HG02678 (cell line): Measurements from ENCODE around the gene KLF17.

Experiments
- ATAC-seq: cut with Tn5 transposase; IDR thresholded peaks from one replicate; pipeline ENCODE4 v1.9.1; 2021; ENCODE audit warnings: mild to moderate bottlenecking, moderate library complexity; ENCODE audit not compliant: unreplicated experiment

KLF17 gene

DNA sequence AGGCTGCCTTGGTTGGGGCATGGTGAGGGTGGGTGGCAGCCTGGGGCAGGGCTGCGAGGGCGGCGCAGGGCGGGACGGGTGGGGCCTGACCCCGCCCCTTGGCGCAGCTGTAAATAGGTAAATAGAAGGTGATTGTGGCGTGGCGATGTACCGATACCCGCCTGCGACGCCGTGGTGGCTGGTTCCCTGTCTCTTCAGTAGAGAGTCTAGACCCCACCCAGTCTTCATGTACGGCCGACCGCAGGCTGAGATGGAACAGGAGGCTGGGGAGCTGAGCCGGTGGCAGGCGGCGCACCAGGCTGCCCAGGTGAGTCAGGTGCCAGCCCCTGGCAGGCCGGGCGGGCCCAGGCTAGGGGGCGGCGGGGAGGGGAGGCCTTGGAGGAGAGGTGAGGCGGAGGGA is at the start of gene KLF17:
Gene KLF17 (plus strand): TSS at position 140 of the 400 bp plus-strand sequence. CDS start 87 bp downstream, at position 227.
- no peak for ATAC-seq

DNA sequence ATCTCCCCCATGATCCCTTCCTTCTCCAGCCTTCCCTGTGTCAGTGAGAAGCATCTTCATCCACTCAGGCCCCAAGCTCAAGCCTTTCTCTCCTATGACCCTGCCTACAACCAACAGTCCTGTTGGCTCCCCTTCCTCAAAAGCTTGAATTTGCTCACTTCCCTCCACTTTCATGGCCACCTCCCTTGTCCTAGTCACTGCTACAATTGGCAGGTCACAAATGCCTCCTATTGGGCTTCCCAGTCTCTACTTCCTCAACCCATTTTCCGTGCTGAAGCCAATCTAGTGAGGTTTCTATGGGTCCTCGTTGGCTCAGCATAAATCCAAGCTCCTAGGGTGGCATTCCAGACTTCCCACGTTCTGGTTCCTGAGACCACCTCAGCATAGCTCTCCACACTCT is 47.2 kb upstream of the KLF17 start:
- no peak for ATAC-seq

DNA sequence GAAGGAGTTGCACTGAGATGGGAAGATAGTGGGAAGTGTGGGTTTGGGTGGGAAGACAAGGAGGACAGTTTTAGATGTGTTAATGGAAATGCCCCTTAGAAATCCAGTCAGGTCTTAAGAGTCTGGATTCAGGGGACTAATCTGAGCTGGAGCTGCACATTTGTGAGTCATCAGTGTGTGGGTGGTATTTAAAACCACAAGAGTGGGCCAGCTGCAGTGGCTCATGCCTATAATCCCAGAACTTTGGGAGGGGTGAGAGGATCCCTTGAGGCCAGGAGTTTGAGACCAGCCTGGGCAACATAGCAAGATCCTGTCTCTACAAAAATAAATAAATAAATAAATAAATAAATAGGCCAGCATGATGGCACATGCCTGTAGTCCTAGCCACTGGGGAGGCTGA is 46.4 kb upstream of the KLF17 start:
- no peak for ATAC-seq

GRCh38 chr1:44072821-44073220 is 45.8 kb upstream of the KLF17 start:
- no peak for ATAC-seq

DNA sequence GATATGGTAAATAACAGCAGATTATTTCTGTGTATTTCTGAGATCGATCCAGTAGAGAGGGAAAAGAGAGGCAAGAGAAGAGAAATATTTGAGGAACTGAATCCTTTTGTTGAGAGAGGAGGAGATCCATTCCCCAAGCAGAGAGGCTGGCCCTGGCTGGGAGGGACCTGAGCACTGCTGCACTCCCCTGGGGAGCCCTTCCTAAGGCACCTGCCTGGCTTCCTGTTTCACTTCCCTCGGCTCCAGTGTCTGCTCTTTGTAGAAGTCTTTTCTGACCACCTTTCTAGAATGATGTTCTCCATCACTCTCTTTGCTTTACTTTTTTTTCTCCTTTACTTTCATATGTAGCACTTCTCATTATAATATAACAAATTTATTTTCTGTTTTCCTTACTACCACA is 45.1 kb upstream of the KLF17 start:
- ATAC-seq: no peak

- ATAC-seq: no peak
Measured at GRCh38 chr1:44074415-44074814, 44.2 kb upstream of the KLF17 start.

DNA sequence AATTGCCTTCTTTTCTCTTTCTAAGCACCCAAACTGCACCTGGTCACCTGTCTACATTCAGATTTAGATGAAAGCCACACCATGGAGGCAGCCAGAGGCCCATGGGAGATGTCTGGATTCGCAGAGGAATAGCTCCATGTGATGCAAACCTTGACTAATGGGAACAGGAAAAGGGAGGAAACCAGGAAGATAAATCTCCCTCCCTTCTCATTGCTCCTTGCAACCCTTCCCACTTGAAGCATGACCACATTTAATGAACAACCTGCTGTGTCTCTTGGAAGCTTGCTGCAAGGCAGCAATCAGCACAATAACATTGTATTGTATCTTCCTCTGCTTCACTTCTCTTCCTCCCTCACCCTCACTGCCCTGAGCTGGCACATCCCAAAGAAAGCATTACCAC is 42.6 kb upstream of the KLF17 start:
- no peak for ATAC-seq

- ATAC-seq: no peak
Measured at GRCh38 chr1:44077421-44077820, 41.2 kb upstream of the KLF17 start.

- no peak for ATAC-seq
Measured at GRCh38 chr1:44078104-44078503, 40.5 kb upstream of the KLF17 start.

- no peak for ATAC-seq
Measured at GRCh38 chr1:44079566-44079965, 39.1 kb upstream of the KLF17 start.

DNA sequence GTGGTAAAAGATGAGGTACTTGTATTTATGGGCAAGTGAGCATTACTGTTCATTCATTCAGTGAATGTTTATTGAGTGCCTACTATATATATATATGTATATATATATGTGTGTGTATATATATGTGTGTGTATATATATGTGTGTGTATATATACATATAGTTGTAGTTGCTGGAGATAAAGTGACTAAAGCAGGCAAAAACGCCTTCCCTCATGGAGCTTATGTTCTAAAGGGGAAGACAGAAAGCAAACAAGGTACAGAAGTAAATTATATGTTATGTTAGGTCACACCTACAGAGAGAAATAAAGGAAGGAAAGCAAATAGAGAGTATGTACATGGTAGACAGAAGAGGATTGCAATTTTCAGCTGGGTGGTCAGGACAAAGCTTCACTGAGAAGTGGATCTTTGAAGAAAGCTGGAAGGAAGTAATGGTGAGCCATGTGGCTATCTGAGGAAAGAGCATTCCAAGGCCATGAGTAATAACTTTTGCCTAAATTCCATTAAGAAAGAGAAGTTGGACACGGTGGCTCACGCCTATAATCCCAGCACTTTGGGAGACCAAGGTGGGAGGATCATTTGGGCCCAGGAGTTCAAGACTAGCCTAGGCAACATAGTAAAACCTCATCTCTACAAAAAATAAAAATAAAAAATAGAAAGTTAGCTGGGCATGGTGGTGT is 33.5 kb upstream of the KLF17 start:
- ATAC-seq: no peak

DNA sequence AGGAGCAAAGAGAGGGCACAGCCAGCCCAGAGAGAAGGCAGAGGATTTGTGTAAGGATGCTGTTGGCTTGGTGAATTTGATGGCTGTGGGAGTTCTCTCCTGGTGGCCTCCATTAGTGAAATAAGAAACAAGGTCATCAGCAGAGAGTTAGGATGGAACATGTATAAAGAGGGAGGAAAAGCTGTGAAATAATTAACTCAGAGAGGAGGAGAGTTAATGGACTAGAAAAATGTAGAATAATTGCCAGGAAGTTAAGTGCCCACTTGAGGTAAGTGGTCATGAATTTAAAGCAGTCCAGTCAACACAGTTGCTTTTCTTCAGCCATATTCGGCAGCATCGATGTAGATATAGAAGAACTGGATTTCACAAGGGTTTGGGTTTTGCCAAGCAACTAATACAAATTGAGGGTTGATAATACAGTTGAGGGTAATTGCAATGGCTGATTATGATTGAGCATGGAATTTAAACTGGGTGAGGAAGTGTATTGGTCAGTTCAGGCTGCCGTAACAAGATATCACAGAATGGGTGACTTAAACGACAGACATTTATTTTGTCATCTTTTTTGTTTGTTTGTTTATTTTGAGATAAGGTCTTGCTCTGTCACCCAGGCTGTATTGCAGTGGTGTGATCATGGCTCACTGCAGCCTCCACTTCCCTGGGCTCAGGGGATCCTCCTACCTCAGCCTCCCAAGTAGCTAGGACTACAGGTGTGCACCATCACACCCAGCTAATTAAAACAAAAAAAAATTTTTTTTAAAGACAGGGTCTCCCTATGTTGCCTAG is 31.7 kb upstream of the KLF17 start:
- ATAC-seq: no peak

GRCh38 chr1:44089371-44090048 is 29.1 kb upstream of the KLF17 start:
- ATAC-seq: no peak

DNA sequence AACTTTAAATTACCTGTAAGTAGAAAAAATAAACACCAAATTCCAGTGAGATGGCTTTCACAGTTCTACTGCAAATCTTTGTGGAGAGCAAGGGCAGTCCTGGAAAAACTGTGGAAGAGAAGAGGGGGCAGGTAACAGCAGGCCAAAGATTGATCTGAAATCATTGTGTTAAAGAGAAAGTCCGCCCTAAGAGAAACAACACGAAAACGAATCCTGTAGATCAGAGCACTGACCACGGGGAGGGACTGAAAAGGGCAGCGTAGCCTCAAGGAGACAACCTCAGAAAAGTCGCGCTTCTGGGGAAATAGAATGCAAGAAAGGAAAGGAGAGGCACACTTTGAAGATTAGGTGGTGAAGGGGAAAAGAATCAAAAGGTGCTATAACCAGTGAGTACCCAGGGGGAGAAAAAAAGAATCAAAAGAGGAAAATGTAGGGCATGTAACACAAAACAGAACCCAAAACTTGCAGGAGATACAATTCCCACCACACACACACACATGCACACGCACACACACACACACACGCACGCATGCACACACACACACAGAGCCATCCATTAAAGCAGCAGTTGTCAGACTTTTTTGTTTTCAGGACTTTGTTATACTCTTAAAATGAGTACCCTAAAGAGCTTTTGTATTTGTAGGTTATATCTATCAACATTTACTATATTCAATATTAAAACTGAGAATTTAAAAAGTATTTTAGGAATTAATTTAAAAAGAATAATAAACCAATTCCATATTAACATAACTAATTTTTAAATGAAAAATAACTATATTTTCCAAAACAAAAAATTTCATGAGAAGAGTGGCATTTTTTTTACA is 28.0 kb upstream of the KLF17 start:
- no peak for ATAC-seq

DNA sequence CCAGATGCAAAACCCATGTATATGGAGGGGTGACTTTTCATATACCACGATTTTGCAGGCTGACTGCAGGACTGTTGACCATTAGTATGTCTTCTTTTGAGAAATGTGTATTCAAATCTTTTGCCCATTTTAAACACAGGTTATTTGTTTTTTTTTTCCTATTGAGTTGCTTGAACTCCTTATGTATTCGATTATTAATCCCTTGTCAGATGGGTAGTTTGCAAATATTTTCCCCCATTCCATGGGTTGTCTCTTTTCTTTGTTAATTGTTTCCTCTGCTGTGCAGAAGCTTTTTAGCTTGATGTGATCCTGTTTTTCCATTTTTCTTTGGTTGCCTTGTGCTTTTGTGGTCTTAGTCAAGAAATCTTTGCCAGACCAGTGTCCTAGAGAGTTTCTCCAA is 24.6 kb upstream of the KLF17 start:
- ATAC-seq: no peak

DNA sequence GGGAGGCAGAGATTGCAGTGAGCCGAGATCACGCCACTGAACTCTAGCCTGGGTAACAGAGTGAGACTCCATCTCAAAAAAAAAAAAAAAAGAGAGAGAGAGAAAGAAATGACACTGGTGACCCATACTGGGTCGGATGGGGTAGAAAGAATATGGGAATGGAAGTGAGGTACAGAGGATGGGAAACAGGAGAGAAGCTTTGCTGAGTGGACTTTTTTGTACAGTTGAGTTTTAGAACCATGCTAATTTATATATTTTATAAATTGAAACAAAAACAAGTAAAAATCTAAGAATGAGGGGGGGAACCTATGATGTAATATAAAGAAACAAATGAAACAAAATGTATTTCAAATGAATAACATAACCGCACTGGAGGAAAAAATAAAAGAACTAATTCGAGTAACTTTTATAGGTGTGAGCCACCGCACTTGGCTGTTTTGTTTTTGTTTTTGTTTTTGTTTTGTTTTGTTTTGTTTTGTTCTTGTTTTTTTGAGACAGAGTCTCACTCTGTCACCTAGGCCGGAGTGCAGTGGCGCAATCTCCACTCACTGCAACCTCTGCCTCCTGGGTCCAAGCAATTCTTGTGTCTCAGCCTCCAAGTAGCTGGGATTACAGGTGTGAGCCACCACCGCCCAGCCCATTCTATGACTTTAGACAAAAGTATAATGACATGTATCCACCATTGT is 18.3 kb upstream of the KLF17 start:
- no peak for ATAC-seq

DNA sequence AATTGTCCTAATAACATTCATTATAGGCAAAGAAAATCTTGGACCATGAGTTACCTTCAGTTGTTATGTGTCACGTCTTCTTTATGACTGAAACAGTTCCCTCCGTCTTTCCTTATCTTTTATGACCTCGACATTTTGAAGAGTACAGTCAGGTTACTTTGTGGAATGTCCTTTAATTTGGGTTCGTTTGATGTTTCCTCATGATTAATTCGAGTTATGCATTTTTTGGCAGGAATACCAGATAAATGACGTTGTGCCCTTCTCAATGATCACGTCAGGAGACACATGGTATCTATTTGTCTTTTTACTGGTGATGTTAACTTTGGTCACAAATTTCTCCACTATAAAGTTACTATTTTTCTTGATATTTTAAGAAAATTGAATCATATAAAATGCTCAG is 17.3 kb upstream of the KLF17 start:
- no peak for ATAC-seq

DNA sequence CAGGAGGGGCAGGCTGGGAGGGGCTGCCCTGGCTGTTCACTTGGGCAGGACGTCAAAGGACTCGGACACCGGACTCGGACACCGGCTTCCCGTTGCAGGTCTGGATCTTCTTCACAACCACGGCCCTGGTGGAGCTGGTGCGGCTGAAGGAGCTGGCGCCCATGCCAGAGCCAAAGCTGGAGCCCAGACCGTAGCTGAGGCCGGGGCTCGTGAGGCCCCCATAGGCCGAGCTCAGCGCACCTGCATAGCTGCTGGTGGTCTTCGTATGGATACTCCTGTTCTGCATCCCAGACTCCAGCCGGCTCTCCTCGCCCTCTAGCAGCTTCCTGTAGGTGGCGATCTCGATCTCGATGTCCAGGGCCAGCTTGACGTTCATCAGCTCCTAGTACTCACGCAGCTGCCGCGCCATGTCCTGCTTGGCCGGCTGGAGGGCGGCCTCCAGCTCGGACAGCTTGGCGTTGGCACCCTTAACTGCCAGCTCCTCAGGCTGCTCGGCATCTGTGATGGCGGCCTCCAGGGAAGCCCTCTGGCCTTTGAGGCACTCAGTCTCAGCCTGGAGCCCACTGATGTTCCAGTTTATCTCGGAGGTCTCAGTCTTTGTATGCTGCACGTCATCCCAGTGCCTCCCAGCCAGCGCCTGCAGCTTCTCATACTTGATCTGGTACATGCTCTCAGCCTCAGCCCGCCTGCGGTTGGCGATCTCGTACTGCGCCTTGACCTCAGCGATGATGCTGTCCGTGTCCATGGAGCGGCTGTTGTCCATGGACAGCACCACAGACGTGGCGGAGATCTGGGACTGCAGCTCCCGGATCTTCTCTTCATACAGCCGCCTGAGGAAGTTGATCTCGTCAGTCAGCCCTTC is 15.1 kb upstream of the KLF17 start:
- ATAC-seq: no peak

GRCh38 chr1:44105810-44106209 is 12.8 kb upstream of the KLF17 start:
- no peak for ATAC-seq

DNA sequence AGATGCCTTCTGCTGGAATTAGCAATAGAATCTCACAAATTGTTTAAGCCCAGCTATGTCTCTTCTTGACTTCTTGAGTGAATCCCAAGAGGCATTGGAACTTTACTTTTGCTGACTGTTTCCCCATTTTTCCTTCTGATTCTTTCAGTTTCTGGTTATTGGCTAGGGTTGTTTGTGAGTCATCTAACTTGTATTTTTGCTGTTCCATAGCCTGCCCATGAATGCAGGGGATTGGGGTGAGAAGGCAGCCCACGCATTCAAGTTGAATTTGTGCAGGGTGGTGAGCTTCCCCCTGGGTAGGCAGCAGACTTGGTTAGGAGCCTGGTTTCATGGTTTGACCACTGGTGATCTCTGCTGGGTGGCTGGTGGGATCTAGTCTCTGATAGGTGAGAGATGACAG is 10.4 kb upstream of the KLF17 start:
- no peak for ATAC-seq
